Osteocyte (in vitro differentiated cells): ENCODE results near the gene SMYD1. TPM values are rescaled to one million over a fixed set of nuclear protein-coding genes. Genes with fewer than 3 reads are reported as not detected.

Experiments used
- DNase-seq: peaks from one replicate; pipeline ENCODE4 v3.0.0; 2021; ENCODE audit warnings: mixed read lengths; ENCODE audit not compliant: unreplicated experiment; ENCODE audit errors: extremely low spot score
- H3K27ac Mint-ChIP-seq: one replicate; pipeline ENCODE4 v1.8.0; 2021; ENCODE audit warnings: mild to moderate bottlenecking, mixed read lengths; ENCODE audit not compliant: unreplicated experiment
- H3K27me3 Mint-ChIP-seq: one replicate; pipeline ENCODE4 v1.8.0; 2021; ENCODE audit warnings: mixed read lengths; ENCODE audit not compliant: unreplicated experiment
- H3K36me3 Mint-ChIP-seq: one replicate; pipeline ENCODE4 v1.8.0; 2021; ENCODE audit warnings: mixed read lengths; ENCODE audit not compliant: unreplicated experiment
- H3K4me1 Mint-ChIP-seq: one replicate; pipeline ENCODE4 v1.8.0; 2021; ENCODE audit warnings: mixed read lengths; ENCODE audit not compliant: unreplicated experiment
- H3K4me3 Mint-ChIP-seq: one replicate; pipeline ENCODE4 v1.8.0; 2021; ENCODE audit warnings: mild to moderate bottlenecking, moderate library complexity, mixed read lengths; ENCODE audit not compliant: unreplicated experiment
- H3K9me3 Mint-ChIP-seq: one replicate; pipeline ENCODE4 v1.8.0; 2021; ENCODE audit warnings: mixed read lengths; ENCODE audit not compliant: unreplicated experiment
- CTCF ChIP-seq: fragments of 200-600 bp; sonication (generic); IDR thresholded peaks from 2 replicates; pipeline ENCODE4 v1.5.0; 2021; ENCODE audit warnings: antibody characterized with exemption, mild to moderate bottlenecking, moderate library complexity
- total RNA-seq: library from RNA; stranded (reverse); gene quantifications from 2 replicates; pipeline ENCODE4 v1.2.1, GENCODE V29; 2021

The SMYD1 gene
- total RNA-seq, 1 donor from 2014 or later = not detected

- H3K4me3 Mint-ChIP-seq = no peak overlapping the region
- H3K36me3 Mint-ChIP-seq = no peaks in the 10 kb centered on the region
- H3K27me3 Mint-ChIP-seq = peaks cover 25% of the 10 kb centered on the region
- no peak for DNase-seq
- no peak overlapping the region for H3K27ac Mint-ChIP-seq
- no peaks in the 10 kb centered on the region for H3K4me1 Mint-ChIP-seq
- no peak for TF ChIP-seq CTCF
- peaks cover 6% of the 10 kb centered on the region for H3K9me3 Mint-ChIP-seq
Observed at GRCh38 chr2:88137833-88138232, 70.2 kb downstream of the SMYD1 start.

- Mint-ChIP-seq H3K27ac (no peak overlapping the region), H3K27me3 (peaks cover 29% of the 10 kb centered on the region), H3K4me1 (no peaks in the 10 kb centered on the region), H3K9me3 (peaks cover 6% of the 10 kb centered on the region), H3K4me3 (no peak overlapping the region), H3K36me3 (no peaks in the 10 kb centered on the region)
- no peak for DNase-seq
- no peak for TF ChIP-seq CTCF
Observed at GRCh38 chr2:88139203-88139702, 71.6 kb downstream of the SMYD1 start.

- H3K4me3 Mint-ChIP-seq = no peak overlapping the region
Observed at GRCh38 chr2:88139804-88140203, 72.2 kb downstream of the SMYD1 start.

GRCh38 chr2:88141952-88142351, 74.3 kb downstream of the SMYD1 start:
- no peaks in the 10 kb centered on the region for H3K36me3 Mint-ChIP-seq
- H3K27me3 Mint-ChIP-seq = peaks cover 31% of the 10 kb centered on the region
- H3K27ac Mint-ChIP-seq = no peak overlapping the region

More at GRCh38 chr2:88139804-88140203, 72.2 kb downstream of the SMYD1 start:
- no peaks in the 10 kb centered on the region for H3K4me1 Mint-ChIP-seq
- no peaks in the 10 kb centered on the region for H3K36me3 Mint-ChIP-seq
- peaks cover 6% of the 10 kb centered on the region for H3K9me3 Mint-ChIP-seq
- no peak for TF ChIP-seq CTCF
- DNase-seq = no peak
- peaks cover 30% of the 10 kb centered on the region for H3K27me3 Mint-ChIP-seq
- no peak overlapping the region for H3K27ac Mint-ChIP-seq

GRCh38 chr2:88144271-88144670, 76.6 kb downstream of the SMYD1 start:
- H3K4me3 Mint-ChIP-seq = no peak overlapping the region
- H3K9me3 Mint-ChIP-seq = peaks cover 11% of the 10 kb centered on the region
- no peaks in the 10 kb centered on the region for H3K36me3 Mint-ChIP-seq
- H3K27ac Mint-ChIP-seq = no peak overlapping the region
- no peak for DNase-seq
- H3K27me3 Mint-ChIP-seq = peaks cover 23% of the 10 kb centered on the region
- TF ChIP-seq CTCF = no peak
- no peaks in the 10 kb centered on the region for H3K4me1 Mint-ChIP-seq

More at GRCh38 chr2:88141952-88142351, 74.3 kb downstream of the SMYD1 start:
- no peak for DNase-seq
- no peaks in the 10 kb centered on the region for H3K4me1 Mint-ChIP-seq
- TF ChIP-seq CTCF = no peak
- no peak overlapping the region for H3K4me3 Mint-ChIP-seq
- peaks cover 6% of the 10 kb centered on the region for H3K9me3 Mint-ChIP-seq
